Small intestine (tissue), 16 donors: ENCODE data around the gene OR2V2. TPM values are rescaled to one million over a fixed set of nuclear protein-coding genes. Genes with fewer than 3 reads are reported as not detected.
"Not testable (repeated sequence)": the region's sequence is repeated elsewhere in the genome, so short reads cannot be mapped to it uniquely, and the experiment has no call there.

ENCODE experiments used
- DNase-seq, 2 donors: peaks; one replicate each; pipeline versions ENCODE4 v3.0.0 to v3.0.0-alpha.2; 2013
- FAIRE-seq: peaks from 2 replicates; lab custom pipeline; 2012; peaks lifted over from hg19 to GRCh38; lab: Jason Lieb, UNC
- H3K27ac ChIP-seq, 3 donors: one replicate each; pipeline ENCODE4 v1.5.1; 2013; ENCODE audit warnings: low read length in 2 of 3, mild to moderate bottlenecking in 2 of 3, control low read depth in 1 of 3, inconsistent platforms in 1 of 3, low read depth in 1 of 3, moderate library complexity in 1 of 3
- H3K27me3 ChIP-seq, 3 donors: one replicate each; pipeline ENCODE4 v1.6.1; 2013; ENCODE audit warnings: low read length in 3 of 3, inconsistent platforms in 1 of 3; ENCODE audit not compliant: control insufficient read depth in 3 of 3, insufficient read depth in 3 of 3
- H3K36me3 ChIP-seq, 3 donors: one replicate each; pipeline ENCODE4 v1.6.1; 2013; ENCODE audit warnings: low read length in 3 of 3, inconsistent platforms in 1 of 3, low read depth in 1 of 3, mild to moderate bottlenecking in 1 of 3, moderate library complexity in 1 of 3; ENCODE audit not compliant: control insufficient read depth in 3 of 3, insufficient read depth in 2 of 3
- H3K4me1 ChIP-seq, 3 donors: one replicate each; pipeline ENCODE4 v1.6.1; 2013; ENCODE audit warnings: low read length in 2 of 3, inconsistent platforms in 1 of 3, low read depth in 1 of 3, mild to moderate bottlenecking in 1 of 3, moderate library complexity in 1 of 3; ENCODE audit not compliant: control insufficient read depth in 3 of 3, insufficient read depth in 2 of 3
- H3K4me3 ChIP-seq, 3 donors: one replicate each; pipeline ENCODE4 v1.5.1; 2013; ENCODE audit warnings: low read length in 3 of 3, control low read depth in 1 of 3, inconsistent platforms in 1 of 3, low read depth in 1 of 3, mild to moderate bottlenecking in 1 of 3, moderate library complexity in 1 of 3
- H3K9me3 ChIP-seq, 2 donors: one replicate each; pipeline ENCODE4 v1.6.1; 2013; ENCODE audit warnings: low read depth in 1 of 2, low read length in 1 of 2; ENCODE audit not compliant: control insufficient read depth in 2 of 2, insufficient read depth in 1 of 2
- WGBS, 3 donors: extraction: QIAGEN DNeasy Blood & Tissue Kit; methylation state at CpG; one replicate each; pipeline ENCODE4 v1.1.7; 2013; 5-methylcytosine and 5-hydroxymethylcytosine counted together
- long read RNA-seq, 10 donors: transcript quantifications; one replicate each; lab custom pipeline, GENCODE V29; 2026
- polyA plus RNA-seq, 4 donors: library from polyadenylated mRNA; stranded (reverse) in 3 of 4; unstranded in 1 of 4; fragments of 200-250 nt in 3 of 4; fragments of 120-200 nt in 1 of 4; gene quantifications; one replicate each; pipeline versions ENCODE4 v1.2.1 to v1.2.3, GENCODE V29; 2013
- donor health status: healthy with polysubstance abuse.
- donor health status: control.
- donor health status: control.
- donor health status: Bipolar disorder and iron deficiency.
- donor health status: healthy.

The OR2V2 gene
- not detected for polyA plus RNA-seq
- long read RNA-seq, donor 1, result 0 reads
- long read RNA-seq, donor 2, result 0 reads
- long read RNA-seq, donor 3, result 0 reads
- long read RNA-seq, donor 4, result 0 reads
- long read RNA-seq, donor 5, result 0 reads
- long read RNA-seq, donor 6, result 0 reads
- long read RNA-seq, donor 7, result 0 reads
- long read RNA-seq, donor 8, result 0 reads
- long read RNA-seq, donor 9, result 0 reads
- long read RNA-seq, donor 10, result 0 reads

- H3K36me3 ChIP-seq, H3K9me3 ChIP-seq, DNase-seq, H3K27ac ChIP-seq, H3K4me3 ChIP-seq, FAIRE-seq, H3K4me1 ChIP-seq: not testable (repeated sequence)
- 46 to 55% (median 55%) methylated on average over 7 of the region's 7 CpGs for WGBS, 3 donors
- H3K27me3 ChIP-seq, result peaks cover 0 to 11% (median 4%) of the 10 kb centered on the region in 3 donors
These were observed at the start of gene OR2V2 for GRCh38 chr5:181146927-181147636. TSS of gene OR2V2 (plus strand) at chr5:181147586. CDS start at chr5:181154943, 7,357 bp downstream.

- H3K4me3 ChIP-seq, H3K27ac ChIP-seq, DNase-seq, H3K4me1 ChIP-seq, H3K36me3 ChIP-seq, H3K9me3 ChIP-seq, FAIRE-seq: not testable (repeated sequence)
- WGBS, 3 donors, result no CpG with 5 or more reads among the region's 56 CpGs
- H3K27me3 ChIP-seq, result peaks cover 0 to 18% (median 16%) of the 10 kb centered on the region in 3 donors
These were observed 49.5 kb upstream of the OR2V2 start for GRCh38 chr5:181097759-181098491.

GRCh38 chr5:181098762-181099601 is 48.4 kb upstream of the OR2V2 start:
- Histone ChIP-seq H3K27ac (no peak overlapping the region), H3K27me3 (peaks cover 0 to 21% (median 16%) of the 10 kb centered on the region in 3 donors), H3K36me3 (no peaks in the 10 kb centered on the region), H3K4me3 (no peak overlapping the region), H3K4me1 (no peaks in the 10 kb centered on the region), H3K9me3 (no peaks in the 10 kb centered on the region)
- WGBS, 3 donors, result 16 to 19% (median 18%) methylated on average over 20 to 21 of the region's 22 CpGs
- FAIRE-seq (no peak), DNase-seq (no peak)

- FAIRE-seq, result no peak
- no peak for DNase-seq
- Histone ChIP-seq H3K4me1 (no peaks in the 10 kb centered on the region), H3K9me3 (no peaks in the 10 kb centered on the region), H3K36me3 (no peaks in the 10 kb centered on the region), H3K27ac (no peak overlapping the region), H3K4me3 (no peak overlapping the region), H3K27me3 (peaks cover 0 to 26% (median 21%) of the 10 kb centered on the region in 3 donors)
- WGBS, 3 donors, result 48 to 57% (median 53%) methylated on average over 11 of the region's 11 CpGs
These were observed 47.7 kb upstream of the OR2V2 start for GRCh38 chr5:181099602-181100086.

DNA sequence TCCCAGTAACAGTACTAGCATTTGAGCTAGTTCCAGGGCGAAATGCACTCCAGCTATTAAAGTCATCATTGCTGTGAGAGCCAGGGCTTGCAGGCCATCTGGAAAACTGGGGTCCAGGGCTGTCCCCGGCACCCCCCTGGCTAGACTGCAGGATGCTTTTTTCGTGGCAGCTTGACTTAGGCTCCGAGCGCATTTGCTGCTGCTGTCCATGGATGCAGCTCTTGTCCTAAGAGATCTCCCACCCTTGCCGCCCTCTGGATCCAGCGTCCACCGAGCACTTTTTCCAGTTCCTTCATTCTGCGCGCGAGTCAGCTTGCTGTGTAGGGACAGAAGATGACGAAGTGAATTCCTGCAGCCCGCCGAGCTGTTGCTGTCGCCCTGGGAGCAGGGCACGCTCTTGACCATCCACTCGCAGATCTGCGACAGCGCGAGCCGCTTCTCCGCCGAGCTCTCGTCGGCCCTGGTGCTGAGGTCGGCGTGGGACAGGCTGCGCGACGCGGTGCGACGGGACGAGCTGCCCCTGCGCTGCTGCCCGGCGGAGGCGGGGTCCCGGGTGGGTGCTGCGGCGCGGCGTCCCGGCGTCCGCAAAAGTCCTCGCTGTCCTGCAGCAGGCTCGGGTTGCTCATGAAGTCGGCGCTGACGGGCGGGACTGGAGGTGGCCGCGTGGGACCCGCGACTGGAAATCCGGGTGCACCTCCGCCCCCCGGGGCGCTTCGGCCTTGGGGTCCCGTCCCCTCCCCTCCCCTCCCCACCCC is 47.1 kb upstream of the OR2V2 start:
- Histone ChIP-seq H3K4me3 (no peak overlapping the region), H3K4me1 (no peaks in the 10 kb centered on the region), H3K27me3 (peaks cover 0 to 29% (median 24%) of the 10 kb centered on the region in 3 donors), H3K27ac (no peak overlapping the region), H3K36me3 (no peaks in the 10 kb centered on the region), H3K9me3 (no peaks in the 10 kb centered on the region)
- DNase-seq (peak in 1 of 2 donors; percentile 14), FAIRE-seq (no peak)
- WGBS, 3 donors, result 4 to 9% (median 8%) methylated on average over 44 to 62 of the region's 62 CpGs

GRCh38 chr5:181101030-181101641 is 46.2 kb upstream of the OR2V2 start:
- not testable (repeated sequence) for DNase-seq, H3K36me3 ChIP-seq, H3K9me3 ChIP-seq, H3K4me3 ChIP-seq, FAIRE-seq, H3K27ac ChIP-seq, H3K4me1 ChIP-seq
- H3K27me3 ChIP-seq, result peaks cover 0 to 36% (median 25%) of the 10 kb centered on the region in 3 donors
- 1% methylated on average over 12 of the region's 54 CpGs; no CpG with 5 or more reads in 2 of the 3 donors for WGBS, 3 donors

DNA sequence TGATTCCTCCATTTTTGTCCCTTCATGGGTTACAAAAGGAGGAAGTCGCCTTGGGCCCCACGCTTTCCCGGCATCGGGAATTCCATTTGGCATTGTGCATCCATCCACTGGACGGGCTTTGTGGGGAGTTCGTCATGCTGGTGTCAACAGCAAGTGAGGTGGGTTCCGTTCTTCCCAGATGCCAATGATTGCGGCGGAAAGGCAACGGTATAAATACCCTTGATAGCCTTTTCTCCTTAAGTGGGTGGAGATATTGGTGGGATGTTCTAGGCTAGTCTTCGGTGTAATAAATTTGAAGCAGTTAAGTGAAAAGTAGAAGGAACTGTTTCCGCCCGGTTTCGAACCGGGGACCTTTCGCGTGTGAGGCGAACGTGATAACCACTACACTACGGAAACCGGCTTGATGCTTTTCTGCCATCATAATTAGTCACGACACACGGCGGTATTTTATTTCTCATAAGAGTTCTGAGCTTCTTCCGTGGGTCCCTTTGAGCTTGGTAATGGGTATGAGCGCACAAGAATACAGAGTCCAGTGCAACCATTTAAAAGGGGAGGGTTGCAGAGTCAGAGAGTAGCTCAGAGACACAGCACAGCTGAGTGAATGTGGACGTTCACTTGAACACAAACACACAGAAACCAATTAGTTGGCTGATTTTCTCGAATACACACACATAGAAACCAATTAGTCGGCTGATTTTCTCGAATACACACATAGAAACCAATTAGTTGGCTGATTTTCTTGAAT is 45.3 kb upstream of the OR2V2 start:
- not testable (repeated sequence) for H3K36me3 ChIP-seq, H3K4me3 ChIP-seq, H3K4me1 ChIP-seq, FAIRE-seq, H3K9me3 ChIP-seq, DNase-seq, H3K27ac ChIP-seq
- peaks cover 0 to 40% (median 28%) of the 10 kb centered on the region in 3 donors for H3K27me3 ChIP-seq
- no CpG with 5 or more reads among the region's 30 CpGs for WGBS, 3 donors
